GM19455 (cell line): ENCODE measurements around the gene IL17D.
"Not testable (repeated sequence)": the region's sequence is repeated elsewhere in the genome, so short reads cannot be mapped to it uniquely, and the experiment has no call there.

Experiments used
- ATAC-seq: cut with Tn5 transposase; IDR thresholded peaks from one replicate; pipeline ENCODE4 v1.9.1; 2021; ENCODE audit not compliant: unreplicated experiment

IL17D gene

GRCh38 chr13:20702915-20703779, at the start of gene IL17D:
TSS of gene IL17D (plus strand) at chr13:20703699. CDS start at chr13:20704002, 303 bp downstream.
- ATAC-seq = peak; percentile 33

GRCh38 chr13:20654156-20654555, 49.3 kb upstream of the IL17D start:
- ATAC-seq = no peak

GRCh38 chr13:20658451-20659040, 45.0 kb upstream of the IL17D start:
- ATAC-seq = no peak

- no peak for ATAC-seq
These were observed 39.1 kb upstream of the IL17D start for GRCh38 chr13:20664351-20664750.

GRCh38 chr13:20666948-20667347, 36.6 kb upstream of the IL17D start:
- no peak for ATAC-seq

GRCh38 chr13:20667857-20668437, 35.6 kb upstream of the IL17D start:
- ATAC-seq = no peak

GRCh38 chr13:20669162-20669561, 34.3 kb upstream of the IL17D start:
- no peak for ATAC-seq

- ATAC-seq = no peak
These were observed 31.7 kb upstream of the IL17D start for GRCh38 chr13:20671789-20672188.

- ATAC-seq = no peak
These were observed 30.7 kb upstream of the IL17D start for GRCh38 chr13:20672772-20673171.

- no peak for ATAC-seq
These were observed 29.8 kb upstream of the IL17D start for GRCh38 chr13:20673715-20674114.

GRCh38 chr13:20676213-20676612, 27.3 kb upstream of the IL17D start:
- no peak for ATAC-seq

GRCh38 chr13:20678606-20679005, 24.9 kb upstream of the IL17D start:
- not testable (repeated sequence) for ATAC-seq

GRCh38 chr13:20679879-20680278, 23.6 kb upstream of the IL17D start:
- ATAC-seq = no peak

- ATAC-seq = no peak
These were observed 23.0 kb upstream of the IL17D start for GRCh38 chr13:20680416-20681080.

- not testable (repeated sequence) for ATAC-seq
These were observed 22.0 kb upstream of the IL17D start for GRCh38 chr13:20681481-20681880.

- no peak for ATAC-seq
These were observed 21.4 kb upstream of the IL17D start for GRCh38 chr13:20682061-20682460.

- ATAC-seq = no peak
These were observed 19.5 kb upstream of the IL17D start for GRCh38 chr13:20684041-20684440.

GRCh38 chr13:20684546-20684945, 19.0 kb upstream of the IL17D start:
- ATAC-seq = no peak

- no peak for ATAC-seq
These were observed 18.4 kb upstream of the IL17D start for GRCh38 chr13:20685092-20685491.

GRCh38 chr13:20686167-20686566, 17.3 kb upstream of the IL17D start:
- no peak for ATAC-seq

- ATAC-seq = no peak
These were observed 16.5 kb upstream of the IL17D start for GRCh38 chr13:20686863-20687579.
